Activated CD8-positive, alpha-beta T cell treated with anti-CD3 and anti-CD28 coated beads for 36 hours (primary cell): ENCODE results near the gene SBF2. TPM values are rescaled to one million over a fixed set of nuclear protein-coding genes. Genes with fewer than 3 reads are reported as not detected.
"Not testable (repeated sequence)": the region's sequence is repeated elsewhere in the genome, so short reads cannot be mapped to it uniquely, and the experiment has no call there.

Experiments
- ATAC-seq: fragments of 200-7000 bp; cut with Tn5 transposase; one replicate; pipeline ENCODE4 v1.10.0; 2021; ENCODE audit warnings: mild to moderate bottlenecking, moderate library complexity
- CTCF ChIA-PET: fragments of 350-600 bp; sonication (Branson Sonifier 250); formaldehyde crosslinking; loops from one replicate; lab custom pipeline; 2021; ENCODE audit warnings: antibody characterized with exemption; lab: Charles Lee
- POLR2A ChIA-PET: fragments of 350-600 bp; sonication (Branson Sonifier 250); formaldehyde crosslinking; loops from one replicate; lab custom pipeline; 2021; ENCODE audit warnings: antibody characterized with exemption; lab: Charles Lee
- DNase-seq: peaks from one replicate; pipeline ENCODE4 v3.0.0-alpha.2; 2020
- H3K27ac Mint-ChIP-seq: one replicate; pipeline ENCODE4 v1.8.0; 2021; ENCODE audit warnings: mild to moderate bottlenecking, mixed read lengths
- H3K27me3 Mint-ChIP-seq: one replicate; pipeline ENCODE4 v1.8.0; 2021; ENCODE audit warnings: mixed read lengths
- H3K36me3 Mint-ChIP-seq: one replicate; pipeline ENCODE4 v1.8.0; 2021; ENCODE audit warnings: low read depth, mixed read lengths
- H3K4me1 Mint-ChIP-seq: one replicate; pipeline ENCODE4 v1.8.0; 2021; ENCODE audit warnings: low read depth, mixed read lengths
- H3K4me3 Mint-ChIP-seq: one replicate; pipeline ENCODE4 v1.8.0; 2021; ENCODE audit warnings: mild to moderate bottlenecking, moderate library complexity, mixed read lengths
- H3K9me3 Mint-ChIP-seq: one replicate; pipeline ENCODE4 v1.8.0; 2021; ENCODE audit warnings: mixed read lengths
- CTCF ChIP-seq: fragments of 200-600 bp; IDR thresholded peaks from one replicate; pipeline ENCODE4 v1.8.0; 2022; ENCODE audit warnings: antibody characterized with exemption, mild to moderate bottlenecking
- intact Hi-C: fragments of 100-400 bp; cut with micrococcal nuclease; formaldehyde crosslinking; loops from one replicate; pipeline ENCODE4 v1.10.0; 2022
- total RNA-seq, 2 experiments: library from RNA; stranded (reverse); gene quantifications; one replicate each; pipeline ENCODE4 v1.2.3, GENCODE V29; 2021

SBF2 gene
- total RNA-seq, 2 experiments from 2014 or later: 10.0 to 11.0 TPM

DNA sequence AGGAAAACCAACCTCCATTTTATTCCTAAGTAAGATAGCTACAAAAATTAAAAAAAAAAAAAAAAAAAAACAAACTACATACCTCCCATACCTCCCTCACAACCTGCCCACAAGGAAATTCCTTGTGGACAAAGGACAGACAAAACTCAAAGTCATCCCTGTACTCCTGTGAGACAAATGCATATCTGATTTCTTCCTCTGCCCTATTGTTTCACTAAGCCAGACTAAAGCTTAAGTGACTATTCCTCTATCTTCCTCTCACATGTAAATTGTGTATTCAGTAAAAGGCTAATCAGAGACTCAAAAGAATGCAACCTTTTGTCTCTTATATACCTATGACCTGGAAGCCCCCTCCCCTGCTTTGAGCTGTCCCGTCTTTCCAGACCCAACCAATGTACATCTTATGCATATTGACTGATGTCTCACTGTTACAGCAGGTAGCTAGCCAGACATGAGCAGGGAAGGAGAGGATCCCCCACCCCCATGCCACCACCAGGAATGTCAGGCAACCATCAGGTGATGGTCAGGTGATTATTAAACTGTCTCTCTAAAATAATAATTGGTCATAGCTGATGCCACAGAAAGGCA lies 289.4 kb downstream of the SBF2 start:
- DNase-seq (no peak), ATAC-seq (no peak)
- Mint-ChIP-seq H3K9me3 (peaks cover 3% of the 10 kb centered on the region), H3K4me3 (no peak overlapping the region), H3K27ac (no peak overlapping the region), H3K36me3 (no peaks in the 10 kb centered on the region), H3K27me3 (no peaks in the 10 kb centered on the region), H3K4me1 (no peaks in the 10 kb centered on the region)
- no peak for TF ChIP-seq CTCF
- intact Hi-C loops: no loop called here
- CTCF ChIA-PET: no interaction called here
- POLR2A ChIA-PET: no interaction called here

DNA sequence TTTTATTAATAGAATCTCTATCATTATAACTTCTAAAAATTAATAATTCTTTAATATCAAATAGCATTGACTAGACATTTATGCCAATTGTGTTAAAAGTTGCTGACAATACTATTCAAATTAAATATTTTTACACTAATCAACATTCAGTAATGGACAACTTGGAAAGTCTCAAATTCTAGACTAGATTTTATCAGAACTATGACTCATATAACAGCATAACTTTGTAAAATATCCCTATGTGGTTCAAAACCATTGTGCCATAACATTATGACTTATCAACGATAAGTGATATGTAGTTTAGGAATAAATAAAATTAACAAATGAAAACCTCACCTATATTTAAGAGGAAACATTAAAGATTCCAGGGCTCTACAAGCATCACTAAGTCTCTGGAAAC lies 291.8 kb downstream of the SBF2 start:
- intact Hi-C loops: no loop called here
- no peak for DNase-seq
- ChIA-PET POLR2A (no interaction called here), CTCF (no interaction called here)
- H3K4me1 Mint-ChIP-seq: no peaks in the 10 kb centered on the region
- H3K9me3 Mint-ChIP-seq: no peaks in the 10 kb centered on the region
- H3K36me3 Mint-ChIP-seq: no peaks in the 10 kb centered on the region
- no peaks in the 10 kb centered on the region for H3K27me3 Mint-ChIP-seq
- no peak overlapping the region for H3K27ac Mint-ChIP-seq
- H3K4me3 Mint-ChIP-seq: no peak overlapping the region
- ATAC-seq: no peak
- TF ChIP-seq CTCF: no peak

- no peak for TF ChIP-seq CTCF
- Mint-ChIP-seq H3K36me3 (peaks cover 16% of the 10 kb centered on the region), H3K27me3 (no peaks in the 10 kb centered on the region), H3K27ac (no peak overlapping the region), H3K4me1 (no peaks in the 10 kb centered on the region), H3K9me3 (no peaks in the 10 kb centered on the region), H3K4me3 (no peak overlapping the region)
- ATAC-seq (no peak), DNase-seq (no peak)
- intact Hi-C loops: no loop called here
- POLR2A ChIA-PET: no interaction called here
- CTCF ChIA-PET: no interaction called here
Measured at GRCh38 chr11:9992306-9992705, 301.7 kb downstream of the SBF2 start.

DNA sequence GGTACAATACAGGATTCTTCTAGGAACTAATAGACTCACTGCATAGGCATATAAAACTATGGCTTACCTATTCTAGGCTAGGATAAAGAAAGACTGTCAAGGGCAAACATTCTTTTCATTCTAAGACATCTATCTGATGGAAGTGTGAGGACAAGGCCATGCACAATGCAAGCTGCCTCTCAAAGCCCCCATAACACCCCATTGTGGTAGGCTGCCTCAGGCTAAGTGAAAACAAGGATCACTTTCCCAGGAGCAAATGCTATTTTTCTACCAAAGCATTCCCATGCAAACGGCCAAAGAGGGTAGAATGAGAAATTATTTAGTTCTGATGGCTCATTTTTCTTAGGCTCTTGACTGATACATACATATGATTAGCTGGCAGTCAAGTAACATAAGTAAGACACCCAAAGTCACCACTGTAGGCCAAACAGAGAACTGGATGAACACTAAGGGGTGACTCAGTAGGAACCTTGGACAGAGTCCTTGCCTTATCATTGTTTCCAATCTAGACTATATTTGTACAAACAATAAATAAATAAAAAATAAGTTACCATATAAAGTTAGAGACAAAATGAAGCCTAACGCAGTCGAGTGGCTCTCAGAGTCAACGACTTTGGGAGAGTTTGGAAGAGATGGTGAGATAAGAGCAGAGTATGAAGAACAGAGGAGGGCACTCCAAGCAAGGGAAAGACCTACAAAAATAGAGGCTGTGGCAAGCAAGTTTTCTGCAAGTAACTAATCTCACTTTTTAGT lies 303.6 kb downstream of the SBF2 start:
- Mint-ChIP-seq H3K4me1 (peaks cover 2% of the 10 kb centered on the region), H3K9me3 (no peaks in the 10 kb centered on the region), H3K36me3 (peaks cover 16% of the 10 kb centered on the region), H3K27me3 (no peaks in the 10 kb centered on the region), H3K4me3 (no peak overlapping the region), H3K27ac (no peak overlapping the region)
- ChIA-PET POLR2A (no interaction called here), CTCF (no interaction called here)
- DNase-seq (no peak), ATAC-seq (no peak)
- intact Hi-C loops: no loop called here
- TF ChIP-seq CTCF: no peak

GRCh38 chr11:9987303-9987702 lies 306.7 kb downstream of the SBF2 start:
- H3K9me3 Mint-ChIP-seq, H3K27ac Mint-ChIP-seq, H3K27me3 Mint-ChIP-seq, H3K4me3 Mint-ChIP-seq, DNase-seq, ATAC-seq, intact Hi-C loops, CTCF ChIA-PET, H3K4me1 Mint-ChIP-seq: not testable (repeated sequence)
- H3K36me3 Mint-ChIP-seq: peaks cover 17% of the 10 kb centered on the region
- POLR2A ChIA-PET: interaction anchor here (0.6 kb wide), 1 partner anchor 372 kb away, joined by 4 read pairs; no protein-coding TSS in a partner anchor
